ENCODE measurements around the gene FKBP5. TPM values are rescaled to one million over a fixed set of nuclear protein-coding genes. Genes with fewer than 3 reads are reported as not detected.
"Not testable (repeated sequence)": the region's sequence is repeated elsewhere in the genome, so short reads cannot be mapped to it uniquely, and the experiment has no call there.

The FKBP5 gene
- total RNA-seq, 1 donor from 2014 or later, result 4.6 TPM

GRCh38 chr6:35673755-35674154 lies 15.0 kb downstream of the FKBP5 start:
- H3K4me3 ChIP-seq (ENCODE audit: insufficient read depth, low read depth, low read length), result no peak overlapping the region
- H4K20me1 ChIP-seq (ENCODE audit: insufficient read depth, low read length), result no peaks in the 10 kb centered on the region
- H2AFZ ChIP-seq (ENCODE audit: low read depth, low read length), result no peak overlapping the region
- H3K9me3 ChIP-seq (ENCODE audit: insufficient read depth, low read depth, low read length), result no peaks in the 10 kb centered on the region
- Mint-ChIP-seq H3K9me3 (ENCODE audit: unreplicated experiment) (no peaks in the 10 kb centered on the region), H3K27me3 (ENCODE audit: low read depth, unreplicated experiment) (no peaks in the 10 kb centered on the region), H3K4me1 (ENCODE audit: low read depth, unreplicated experiment) (peaks cover 27% of the 10 kb centered on the region), H3K36me3 (ENCODE audit: low read depth, unreplicated experiment) (no peaks in the 10 kb centered on the region), H3K4me3 (ENCODE audit: unreplicated experiment) (no peak overlapping the region), H3K27ac (ENCODE audit: unreplicated experiment) (no peak overlapping the region)
- DNase-seq (ENCODE audit: low read depth) (no peak), FAIRE-seq (no peak)
- H3K27ac ChIP-seq (ENCODE audit: low read depth, low read length), result no peak overlapping the region
- no peaks in the 10 kb centered on the region for H3K79me2 ChIP-seq (ENCODE audit: insufficient read depth, low read length)
- peaks cover 23% of the 10 kb centered on the region for H3K4me1 ChIP-seq (ENCODE audit: insufficient read depth, low read length)
- H3K9ac ChIP-seq (ENCODE audit: low read length), result no peak overlapping the region
- no peaks in the 10 kb centered on the region for H3K27me3 ChIP-seq (ENCODE audit: insufficient read depth, low read length)
- TF ChIP-seq EZH2 (IDR thresholded peaks at IDR 0.05; ENCODE audit: insufficient read depth, low read length) (no peak), CTCF (IDR thresholded peaks at IDR 0.05; ENCODE audit: insufficient read depth, low read depth, low read length) (no peak)
- no peak overlapping the region for H3K4me2 ChIP-seq (ENCODE audit: low read length)
- no peaks in the 10 kb centered on the region for H3K36me3 ChIP-seq (ENCODE audit: insufficient read depth, low read length)

GRCh38 chr6:35673284-35673666 lies 15.4 kb downstream of the FKBP5 start:
- H3K27me3 ChIP-seq (ENCODE audit: insufficient read depth, low read length); H3K36me3 Mint-ChIP-seq (ENCODE audit: low read depth, unreplicated experiment); H3K9ac ChIP-seq (ENCODE audit: low read length); H3K36me3 ChIP-seq (ENCODE audit: insufficient read depth, low read length); FAIRE-seq; H3K27me3 Mint-ChIP-seq (ENCODE audit: low read depth, unreplicated experiment); DNase-seq (ENCODE audit: low read depth); H4K20me1 ChIP-seq (ENCODE audit: insufficient read depth, low read length); H3K4me3 Mint-ChIP-seq (ENCODE audit: unreplicated experiment); H3K4me3 ChIP-seq (ENCODE audit: insufficient read depth, low read depth, low read length); H3K9me3 ChIP-seq (ENCODE audit: insufficient read depth, low read depth, low read length); H3K79me2 ChIP-seq (ENCODE audit: insufficient read depth, low read length); H2AFZ ChIP-seq (ENCODE audit: low read depth, low read length); H3K27ac Mint-ChIP-seq (ENCODE audit: unreplicated experiment); H3K9me3 Mint-ChIP-seq (ENCODE audit: unreplicated experiment); H3K4me2 ChIP-seq (ENCODE audit: low read length); H3K27ac ChIP-seq (ENCODE audit: low read depth, low read length): not testable (repeated sequence)
- peaks cover 24% of the 10 kb centered on the region for H3K4me1 Mint-ChIP-seq (ENCODE audit: low read depth, unreplicated experiment)
- H3K4me1 ChIP-seq (ENCODE audit: insufficient read depth, low read length), result peaks cover 23% of the 10 kb centered on the region

- H4K20me1 ChIP-seq (ENCODE audit: insufficient read depth, low read length); H3K36me3 Mint-ChIP-seq (ENCODE audit: low read depth, unreplicated experiment); H3K4me3 Mint-ChIP-seq (ENCODE audit: unreplicated experiment); H3K4me2 ChIP-seq (ENCODE audit: low read length); H3K36me3 ChIP-seq (ENCODE audit: insufficient read depth, low read length); H3K79me2 ChIP-seq (ENCODE audit: insufficient read depth, low read length); DNase-seq (ENCODE audit: low read depth); H3K4me3 ChIP-seq (ENCODE audit: insufficient read depth, low read depth, low read length); FAIRE-seq; H3K9me3 ChIP-seq (ENCODE audit: insufficient read depth, low read depth, low read length); H3K27me3 ChIP-seq (ENCODE audit: insufficient read depth, low read length); H3K27ac Mint-ChIP-seq (ENCODE audit: unreplicated experiment); H3K27me3 Mint-ChIP-seq (ENCODE audit: low read depth, unreplicated experiment); H3K9ac ChIP-seq (ENCODE audit: low read length); H3K9me3 Mint-ChIP-seq (ENCODE audit: unreplicated experiment); H3K27ac ChIP-seq (ENCODE audit: low read depth, low read length); H2AFZ ChIP-seq (ENCODE audit: low read depth, low read length): not testable (repeated sequence)
- H3K4me1 Mint-ChIP-seq (ENCODE audit: low read depth, unreplicated experiment), result peaks cover 11% of the 10 kb centered on the region
- peaks cover 21% of the 10 kb centered on the region for H3K4me1 ChIP-seq (ENCODE audit: insufficient read depth, low read length)
Observed at GRCh38 chr6:35670453-35670852, 18.3 kb downstream of the FKBP5 start.

All from astrocyte (in vitro differentiated cells and primary cell).